ENCODE data around the gene TGM4.
"Not testable (repeated sequence)": the region's sequence is repeated elsewhere in the genome, so short reads cannot be mapped to it uniquely, and the experiment has no call there.

Gene TGM4

GRCh38 chr3:44918087-44918486, 43.7 kb downstream of the TGM4 start:
- no peak for DNase-seq

DNA sequence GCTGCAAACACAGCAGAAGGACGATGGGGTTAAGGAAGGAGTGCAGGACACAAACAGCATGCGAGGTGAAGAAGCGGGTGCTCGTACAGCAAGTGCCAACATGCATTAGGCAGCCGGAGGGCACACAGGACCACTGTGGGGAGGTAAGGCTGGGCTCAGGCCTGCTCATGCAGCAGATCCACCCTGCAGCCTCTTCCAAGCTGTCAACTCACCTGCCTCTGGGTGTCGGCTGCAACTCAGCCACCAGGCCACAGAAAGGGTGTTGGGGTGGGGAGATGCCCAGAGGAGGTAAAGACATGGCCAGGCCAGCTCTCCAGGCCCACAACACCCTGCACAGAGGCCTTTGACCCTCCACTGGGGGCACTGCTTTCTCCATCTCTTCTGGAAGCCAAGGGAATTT, 44.2 kb downstream of the TGM4 start:
- DNase-seq, result no peak

DNA sequence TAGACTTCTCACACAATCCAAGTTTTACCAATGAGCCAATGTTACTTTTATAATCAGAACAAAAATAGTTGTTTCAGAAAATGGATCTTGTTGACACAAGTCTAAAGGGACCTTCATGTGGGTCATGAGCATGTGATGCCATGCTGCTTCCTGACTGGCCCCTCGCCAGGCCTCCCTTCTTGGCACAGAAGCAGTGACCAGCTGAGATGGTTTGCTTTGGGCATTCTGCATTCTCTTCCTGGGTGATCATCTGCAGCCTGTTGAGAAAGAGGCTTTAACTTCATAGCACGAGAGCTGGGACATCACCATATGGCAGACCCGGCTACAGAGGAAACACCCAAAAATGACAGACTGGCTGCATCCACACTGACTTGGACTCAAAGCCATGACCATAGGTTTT, 45.7 kb downstream of the TGM4 start:
- DNase-seq, result no peak

GRCh38 chr3:44923632-44924456, 49.4 kb downstream of the TGM4 start:
- DNase-seq, result no peak

- DNase-seq, result no peak
These were observed 50.2 kb downstream of the TGM4 start for GRCh38 chr3:44924457-44925084.

DNA sequence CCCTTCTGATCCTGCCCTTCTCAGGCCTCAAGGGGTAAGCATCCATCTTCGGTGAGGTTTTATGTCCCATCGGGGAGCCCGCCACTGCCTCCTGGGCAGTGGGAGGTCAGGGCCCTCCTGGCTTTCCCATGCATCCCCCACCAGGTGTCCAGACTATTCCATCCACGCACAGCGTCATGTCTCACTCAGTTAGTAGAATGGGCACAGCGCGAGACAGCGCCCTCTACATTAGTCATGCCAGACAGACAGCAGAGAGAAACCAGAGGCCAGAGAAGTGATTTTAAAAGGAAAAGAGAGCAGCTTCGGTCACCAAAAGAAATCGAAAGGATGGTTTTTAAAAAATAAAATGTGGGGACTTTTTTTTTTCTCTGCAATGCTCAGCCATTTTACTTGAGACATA, 51.8 kb downstream of the TGM4 start:
- DNase-seq, result no peak

GRCh38 chr3:44926921-44927320, 52.5 kb downstream of the TGM4 start:
- no peak for DNase-seq

GRCh38 chr3:44927371-44927770, 53.0 kb downstream of the TGM4 start:
- DNase-seq, result no peak

GRCh38 chr3:44929782-44930181, 55.4 kb downstream of the TGM4 start:
- no peak for DNase-seq

- no peak for DNase-seq
These were observed 56.5 kb downstream of the TGM4 start for GRCh38 chr3:44930911-44931310.

DNA sequence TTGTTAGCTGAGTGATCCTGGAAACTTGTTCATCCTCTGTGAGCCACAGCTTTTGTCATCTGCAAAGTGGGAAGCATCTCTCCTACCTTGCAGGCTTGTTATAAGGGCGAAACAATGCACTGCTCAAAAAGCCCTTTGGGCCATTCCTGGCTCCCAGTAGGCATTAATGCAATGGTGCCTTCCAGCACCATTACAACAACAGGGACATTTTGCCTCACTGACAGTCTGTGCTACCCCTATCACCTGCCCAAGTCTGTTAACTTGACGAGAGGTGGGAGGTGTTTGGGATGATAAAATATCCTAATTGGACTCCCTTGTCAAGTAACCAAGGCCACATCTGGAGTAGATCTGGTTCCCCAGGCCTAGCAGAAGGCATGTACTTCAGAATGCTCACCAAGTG, 57.4 kb downstream of the TGM4 start:
- DNase-seq, result no peak

GRCh38 chr3:44932271-44932670, 57.9 kb downstream of the TGM4 start:
- no peak for DNase-seq

GRCh38 chr3:44932986-44933944, 58.9 kb downstream of the TGM4 start:
- no peak for DNase-seq

DNA sequence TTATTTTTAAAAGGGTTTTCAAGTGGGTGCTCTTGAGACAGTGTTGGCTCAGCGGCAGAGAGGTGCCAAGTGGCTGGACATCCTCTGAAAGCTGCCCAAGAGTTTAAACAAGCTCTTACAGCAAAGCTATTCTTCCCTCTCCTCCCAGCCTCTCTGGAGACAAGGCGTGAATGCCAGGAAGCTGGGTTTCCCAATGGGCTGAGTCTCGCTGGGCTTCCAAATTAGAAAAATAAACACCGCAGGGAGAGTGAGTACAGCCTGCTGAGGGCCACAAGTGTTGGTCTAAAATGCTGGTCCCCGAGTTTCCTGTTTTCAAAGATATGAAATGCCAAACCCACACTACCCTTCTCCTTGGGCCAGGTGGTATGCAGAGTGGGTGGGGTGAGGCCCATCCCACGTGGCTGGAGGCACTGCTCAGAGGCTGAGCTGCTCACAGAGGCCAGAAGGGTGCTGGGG, 65.2 kb downstream of the TGM4 start:
- DNase-seq, result no peak

DNA sequence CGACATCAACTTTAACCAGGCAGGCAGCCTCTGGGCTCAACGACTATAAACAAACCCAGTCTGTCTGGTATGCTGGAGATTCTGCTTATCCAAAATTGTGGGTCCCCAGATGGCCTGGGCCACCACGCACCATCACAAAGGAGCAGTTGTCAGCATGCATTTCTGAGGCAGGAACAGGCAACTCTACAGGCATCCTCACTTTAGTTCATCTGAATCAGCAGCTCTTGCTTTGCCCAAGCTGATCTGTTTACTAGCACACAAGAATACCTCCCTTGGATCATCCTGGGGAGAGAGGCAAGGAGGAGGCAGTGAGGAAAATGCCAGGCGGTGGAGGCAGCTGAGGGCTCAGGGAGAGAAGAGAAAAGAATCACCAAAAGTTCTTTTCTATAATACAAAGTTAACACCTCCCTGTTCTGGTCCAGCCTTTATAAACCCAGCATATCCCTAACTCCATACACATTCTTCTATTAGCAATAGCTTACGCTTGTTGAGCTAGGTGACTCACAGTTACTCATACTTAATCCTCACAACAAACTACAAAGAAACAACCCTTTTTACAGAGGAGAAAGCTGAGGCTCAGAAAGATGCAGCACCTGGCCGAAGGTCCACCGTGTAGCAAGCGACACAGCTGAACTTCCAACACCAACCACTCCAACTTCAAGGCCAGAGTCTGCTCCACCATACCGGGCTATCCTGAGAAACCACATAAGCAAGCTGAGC, 68.0 kb downstream of the TGM4 start:
- no peak for DNase-seq

DNA sequence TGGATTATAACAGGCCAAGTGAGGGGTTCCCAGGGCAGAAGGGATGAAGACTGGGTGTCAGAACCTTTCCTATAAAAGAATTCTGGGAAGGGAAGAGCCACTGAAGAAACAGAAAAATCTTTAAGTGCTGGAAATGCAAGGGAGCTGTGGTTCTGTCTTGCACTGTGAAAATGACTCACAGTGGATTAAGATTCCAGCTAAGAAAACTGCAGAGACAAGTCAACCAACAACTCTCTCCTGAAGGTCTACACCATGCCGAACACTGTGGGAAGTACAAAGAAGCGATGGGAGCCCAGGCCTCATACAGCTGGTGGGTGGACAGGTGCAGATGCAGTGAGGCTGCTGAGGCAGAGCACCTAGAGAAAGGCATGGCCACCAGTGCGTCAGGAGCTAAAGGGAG, 73.8 kb downstream of the TGM4 start:
- no peak for DNase-seq

GRCh38 chr3:44949770-44950169, 75.4 kb downstream of the TGM4 start:
- DNase-seq, result not testable (repeated sequence)

GRCh38 chr3:44950275-44950734, 75.9 kb downstream of the TGM4 start:
- no peak for DNase-seq

GRCh38 chr3:44952689-44953088, 78.3 kb downstream of the TGM4 start:
- no peak for DNase-seq

- DNase-seq, result no peak
These were observed 79.9 kb downstream of the TGM4 start for GRCh38 chr3:44954304-44954703.

- DNase-seq, result no peak
These were observed 80.6 kb downstream of the TGM4 start for GRCh38 chr3:44954962-44955361.

DNA sequence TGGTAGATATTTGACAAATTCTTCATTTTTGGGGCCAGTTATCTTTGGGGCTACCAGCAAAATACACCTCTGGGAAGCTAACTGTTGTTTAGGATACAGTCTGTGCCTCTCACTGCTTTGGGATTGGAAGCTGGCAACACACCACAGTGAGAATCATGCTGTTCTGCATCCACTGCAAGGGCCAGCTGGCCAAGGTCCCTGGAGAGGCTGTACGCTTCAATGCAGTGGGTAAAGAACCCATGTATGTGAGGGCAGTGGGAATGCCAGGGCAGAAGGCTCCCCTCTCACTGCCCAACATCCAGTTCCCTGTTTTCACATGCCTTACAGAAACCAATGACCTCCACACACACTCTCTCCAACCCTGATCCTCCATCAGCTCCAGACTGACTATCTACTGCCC, 81.5 kb downstream of the TGM4 start:
- DNase-seq, result no peak

GRCh38 chr3:44957986-44958385, 83.6 kb downstream of the TGM4 start:
- no peak for DNase-seq
